Osteoblast (primary cell): Measurements from ENCODE around the gene GP1BA. TPM values are rescaled to one million over a fixed set of nuclear protein-coding genes. Genes with fewer than 3 reads are reported as not detected.

Source experiments
- DNase-seq: peaks from one replicate; pipeline ENCODE4 v3.0.0; 2011; ENCODE audit warnings: low spot score, mixed read lengths; ENCODE audit not compliant: insufficient read length; ENCODE audit errors: missing footprints
- H2AFZ ChIP-seq: 2 replicates; pipeline ENCODE4 v1.6.0; 2011; ENCODE audit warnings: mild to moderate bottlenecking, low read length
- H3K27ac ChIP-seq: 2 replicates; pipeline ENCODE4 v1.5.1; 2011; ENCODE audit warnings: mild to moderate bottlenecking, low read depth, low read length, moderate library complexity
- H3K27me3 ChIP-seq: 2 replicates; pipeline ENCODE4 v1.6.0; 2012; ENCODE audit warnings: mild to moderate bottlenecking, control low read depth, inconsistent platforms, low read length, moderate library complexity; ENCODE audit not compliant: insufficient read depth
- H3K36me3 ChIP-seq: 2 replicates; pipeline ENCODE4 v1.5.1; 2011; ENCODE audit warnings: mild to moderate bottlenecking, low read length, control low read depth, moderate library complexity; ENCODE audit not compliant: insufficient read depth
- H3K4me1 ChIP-seq: 2 replicates; pipeline ENCODE4 v1.5.1; 2011; ENCODE audit warnings: mild to moderate bottlenecking, low read length, control low read depth, moderate library complexity; ENCODE audit not compliant: insufficient read depth
- H3K4me2 ChIP-seq: 2 replicates; pipeline ENCODE4 v1.6.0; 2011; ENCODE audit warnings: mild to moderate bottlenecking, low read length; ENCODE audit not compliant: insufficient read depth
- H3K4me3 ChIP-seq: fragments of 200-600 bp; sonication (generic); 3 replicates; pipeline ENCODE4 v1.5.1; 2012; ENCODE audit warnings: mild to moderate bottlenecking, low read length, inconsistent platforms; ENCODE audit not compliant: insufficient read depth
- H3K79me2 ChIP-seq: 2 replicates; pipeline ENCODE4 v1.6.0; 2012; ENCODE audit warnings: mild to moderate bottlenecking, low read length, control low read depth, inconsistent platforms; ENCODE audit not compliant: insufficient read depth
- H3K9me3 ChIP-seq: 2 replicates; pipeline ENCODE4 v1.5.1; 2011; ENCODE audit warnings: low read depth, low read length, control low read depth
- H4K20me1 ChIP-seq: 2 replicates; pipeline ENCODE4 v1.6.0; 2012; ENCODE audit warnings: mild to moderate bottlenecking, low read length, control low read depth; ENCODE audit not compliant: insufficient read depth
- CTCF ChIP-seq: IDR thresholded peaks from 2 replicates; pipeline ENCODE4 v1.5.1; 2011; ENCODE audit warnings: mild to moderate bottlenecking, low read depth, low read length, moderate library complexity; ENCODE audit errors: extremely low read depth
- total RNA-seq: library from RNA; depleted of rRNA; stranded (reverse); fragments of >200 nt; gene quantifications from 2 replicates; pipeline ENCODE4 v1.2.3, GENCODE V29; 2012

GP1BA gene
- total RNA-seq, 1 donor, result not detected

DNA sequence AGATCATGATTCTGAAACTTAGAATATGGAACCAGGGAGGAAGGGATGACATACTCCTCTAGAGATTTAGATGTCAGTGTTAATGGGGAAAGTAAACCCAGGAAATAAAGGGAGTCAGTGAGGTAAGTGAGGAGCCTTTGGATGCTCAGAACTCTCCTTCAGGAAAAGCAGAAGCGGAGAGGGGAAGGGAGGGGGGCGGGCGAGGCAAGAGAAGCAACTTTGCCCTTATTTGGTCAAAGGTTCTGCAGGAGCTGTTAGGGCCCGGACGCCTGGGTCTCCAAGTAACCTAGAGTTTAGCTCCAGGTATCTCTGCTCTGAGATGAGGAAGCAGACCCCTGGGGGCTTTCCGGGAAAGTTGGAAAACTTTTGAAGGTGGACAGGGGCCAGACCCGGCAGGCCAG is 14.9 kb downstream of the GP1BA start:
- H3K36me3 ChIP-seq, result peaks cover 48% of the 10 kb centered on the region
- H3K4me1 ChIP-seq, result peaks cover 42% of the 10 kb centered on the region
- no peak overlapping the region for H2AFZ ChIP-seq
- peak overlapping the region; percentile 92 for H3K4me2 ChIP-seq
- peak; percentile 84 for DNase-seq
- no peaks in the 10 kb centered on the region for H3K27me3 ChIP-seq
- peaks cover 57% of the 10 kb centered on the region for H4K20me1 ChIP-seq
- TF ChIP-seq CTCF, result no peak
- H3K27ac ChIP-seq, result peak overlapping the region; percentile 83
- H3K9me3 ChIP-seq, result no peaks in the 10 kb centered on the region
- peaks cover 63% of the 10 kb centered on the region for H3K79me2 ChIP-seq
- peak overlapping the region; percentile 96 for H3K4me3 ChIP-seq

GRCh38 chr17:4947411-4948165 is 15.5 kb downstream of the GP1BA start:
- H3K79me2 ChIP-seq, result peaks cover 57% of the 10 kb centered on the region
- H3K4me3 ChIP-seq, result peak overlapping the region; percentile 96
- peaks cover 42% of the 10 kb centered on the region for H3K36me3 ChIP-seq
- H3K27ac ChIP-seq, result peak overlapping the region; percentile 83
- H3K27me3 ChIP-seq, result no peaks in the 10 kb centered on the region
- peak overlapping the region; percentile 92 for H3K4me2 ChIP-seq
- H3K9me3 ChIP-seq, result no peaks in the 10 kb centered on the region
- H2AFZ ChIP-seq, result peak overlapping the region; percentile 15
- peaks cover 52% of the 10 kb centered on the region for H4K20me1 ChIP-seq
- no peak for TF ChIP-seq CTCF
- H3K4me1 ChIP-seq, result peaks cover 41% of the 10 kb centered on the region
- peak; percentile 92 for DNase-seq

GRCh38 chr17:4948166-4948930 is 16.3 kb downstream of the GP1BA start, which contains the start of gene PFN1:
PFN1 (minus strand) TSS chr17:4948530; CDS start chr17:4948394, 136 bp downstream.
- H3K79me2 ChIP-seq, result peaks cover 49% of the 10 kb centered on the region
- peaks cover 48% of the 10 kb centered on the region for H3K4me1 ChIP-seq
- peak within 1 kb of the TSS; percentile 96 for H3K4me3 ChIP-seq
- no peaks in the 10 kb centered on the region for H3K9me3 ChIP-seq
- H4K20me1 ChIP-seq, result peaks cover 45% of the 10 kb centered on the region
- peak within 1 kb of the TSS; percentile 83 for H3K27ac ChIP-seq
- no peaks in the 10 kb centered on the region for H3K27me3 ChIP-seq
- peak within 1 kb of the TSS; percentile 85 for H2AFZ ChIP-seq
- H3K4me2 ChIP-seq, result peak within 1 kb of the TSS; percentile 97
- TF ChIP-seq CTCF, result no peak
- H3K36me3 ChIP-seq, result peaks cover 35% of the 10 kb centered on the region
- DNase-seq, result peak; percentile 99

GRCh38 chr17:4948931-4949320 is 16.8 kb downstream of the GP1BA start:
- H3K4me1 ChIP-seq, result peaks cover 53% of the 10 kb centered on the region
- H3K79me2 ChIP-seq, result peaks cover 43% of the 10 kb centered on the region
- peak overlapping the region; percentile 96 for H3K4me3 ChIP-seq
- peak overlapping the region; percentile 97 for H3K4me2 ChIP-seq
- H3K36me3 ChIP-seq, result peaks cover 29% of the 10 kb centered on the region
- TF ChIP-seq CTCF, result no peak
- no peaks in the 10 kb centered on the region for H3K9me3 ChIP-seq
- DNase-seq, result peak; percentile 100
- H2AFZ ChIP-seq, result peak overlapping the region; percentile 85
- H3K27me3 ChIP-seq, result no peaks in the 10 kb centered on the region
- H3K27ac ChIP-seq, result peak overlapping the region; percentile 72
- H4K20me1 ChIP-seq, result peaks cover 40% of the 10 kb centered on the region
